Activated T-cell treated with anti-CD3 and anti-CD28 coated beads, Interleukin-2, amount 50 U/mL, for 72 hours (primary cell): ENCODE measurements around the gene HSD11B1. TPM values are rescaled to one million over a fixed set of nuclear protein-coding genes. Genes with fewer than 3 reads are reported as not detected.
A peak's percentile ranks its signal among the peaks of the same experiment; 100 is the strongest.

ENCODE experiments used
- ATAC-seq, 2 donors: fragments of 150-1000 bp; cut with Tn5 transposase; replicated peaks in 1 of 2; 2 replicates each; pipeline ENCODE4 v1.10.0; 2021; ENCODE audit warnings: moderate library complexity in 2 of 2, mild to moderate bottlenecking in 1 of 2
- DNase-seq, 2 donors: peaks; one replicate each; pipeline ENCODE4 v3.0.0; 2021 to 2022; ENCODE audit warnings: mixed read lengths in 1 of 2
- H3K27ac Mint-ChIP-seq: one replicate; pipeline ENCODE4 v1.8.0; 2022; ENCODE audit warnings: mild to moderate bottlenecking, moderate library complexity, mixed read lengths
- H3K27me3 Mint-ChIP-seq: one replicate; pipeline ENCODE4 v1.8.0; 2022; ENCODE audit warnings: low read depth, mixed read lengths
- H3K36me3 Mint-ChIP-seq, 2 donors: one replicate each; pipeline ENCODE4 v1.8.0; 2022; ENCODE audit warnings: mixed read lengths in 2 of 2, mild to moderate bottlenecking in 1 of 2; ENCODE audit not compliant: insufficient read depth in 2 of 2
- H3K4me1 Mint-ChIP-seq: one replicate; pipeline ENCODE4 v1.8.0; 2022; ENCODE audit warnings: low read depth, mixed read lengths
- H3K4me3 Mint-ChIP-seq, 2 donors: one replicate each; pipeline ENCODE4 v1.8.0; 2022; ENCODE audit warnings: mild to moderate bottlenecking in 2 of 2, mixed read lengths in 2 of 2, moderate library complexity in 2 of 2
- H3K9me3 Mint-ChIP-seq, 2 donors: one replicate each; pipeline ENCODE4 v1.8.0; 2022; ENCODE audit warnings: mixed read lengths in 2 of 2
- total RNA-seq, 2 donors: library from RNA; stranded (reverse); gene quantifications; one replicate each; pipeline ENCODE4 v1.2.3, GENCODE V29; 2022

Gene HSD11B1
- 1 to 10 TPM; 2.1 to 3.1 TPM for total RNA-seq

GRCh38 chr1:209704584-209704983 lies at the start of gene HSD11B1:
Gene HSD11B1, plus strand, starts transcription at chr1:209704846. Its CDS starts 97 bp downstream, at chr1:209704943.
- no peak for DNase-seq
- H3K36me3 Mint-ChIP-seq: peaks cover 0 to 2% of the 10 kb centered on the region in 2 donors
- H3K27me3 Mint-ChIP-seq: no peaks in the 10 kb centered on the region
- no peaks in the 10 kb centered on the region for H3K9me3 Mint-ChIP-seq
- H3K27ac Mint-ChIP-seq: peak within 1 kb of the TSS; percentile 82
- peaks cover 55% of the 10 kb centered on the region for H3K4me1 Mint-ChIP-seq
- H3K4me3 Mint-ChIP-seq: peak within 1 kb of the TSS; percentile 63 to 65
- ATAC-seq: no peak

GRCh38 chr1:209655411-209656231 lies 49.0 kb upstream of the HSD11B1 start:
- Mint-ChIP-seq H3K36me3 (no peaks in the 10 kb centered on the region), H3K4me1 (peaks cover 69% of the 10 kb centered on the region), H3K27ac (no peak overlapping the region)

GRCh38 chr1:209657140-209657879 lies 47.3 kb upstream of the HSD11B1 start:
- peak; percentile 17 to 60 for ATAC-seq
- H3K4me1 Mint-ChIP-seq: peaks cover 57% of the 10 kb centered on the region
- no peak overlapping the region for H3K4me3 Mint-ChIP-seq
- DNase-seq: peak in 1 of 2 donors; percentile 33
- no peaks in the 10 kb centered on the region for H3K36me3 Mint-ChIP-seq
- H3K9me3 Mint-ChIP-seq: no peaks in the 10 kb centered on the region
- H3K27me3 Mint-ChIP-seq: peaks cover 12% of the 10 kb centered on the region
- no peak overlapping the region for H3K27ac Mint-ChIP-seq

More at GRCh38 chr1:209655411-209656231, 49.0 kb upstream of the HSD11B1 start:
- Mint-ChIP-seq H3K9me3 (no peaks in the 10 kb centered on the region), H3K4me3 (no peak overlapping the region), H3K27me3 (peaks cover 12% of the 10 kb centered on the region)
- DNase-seq (no peak), ATAC-seq (no peak)

GRCh38 chr1:209657918-209658317 lies 46.7 kb upstream of the HSD11B1 start:
- no peak for DNase-seq
- Mint-ChIP-seq H3K36me3 (no peaks in the 10 kb centered on the region), H3K4me3 (no peak overlapping the region), H3K27ac (no peak overlapping the region), H3K4me1 (peaks cover 50% of the 10 kb centered on the region), H3K9me3 (no peaks in the 10 kb centered on the region), H3K27me3 (peaks cover 12% of the 10 kb centered on the region)
- ATAC-seq: no peak

- Mint-ChIP-seq H3K4me1 (peaks cover 32% of the 10 kb centered on the region), H3K36me3 (no peaks in the 10 kb centered on the region), H3K9me3 (no peaks in the 10 kb centered on the region), H3K4me3 (peak overlapping the region; percentile 56 to 68), H3K27ac (peak overlapping the region; percentile 84), H3K27me3 (peaks cover 6% of the 10 kb centered on the region)
- ATAC-seq (peak; percentile 83 to 91), DNase-seq (peak in 1 of 2 donors; percentile 23)
Measured at GRCh38 chr1:209659909-209660308, 44.7 kb upstream of the HSD11B1 start.

- H3K4me3 Mint-ChIP-seq: no peak overlapping the region
- H3K4me1 Mint-ChIP-seq: peaks cover 32% of the 10 kb centered on the region
- ATAC-seq (no peak), DNase-seq (no peak)
- H3K9me3 Mint-ChIP-seq: peaks cover 0 to 2% of the 10 kb centered on the region in 2 donors
- H3K27ac Mint-ChIP-seq: no peak overlapping the region
- H3K36me3 Mint-ChIP-seq: no peaks in the 10 kb centered on the region
- peaks cover 6% of the 10 kb centered on the region for H3K27me3 Mint-ChIP-seq
Measured at GRCh38 chr1:209661071-209661470, 43.6 kb upstream of the HSD11B1 start.

- Mint-ChIP-seq H3K27me3 (peaks cover 6% of the 10 kb centered on the region), H3K27ac (no peak overlapping the region), H3K9me3 (peaks cover 0 to 2% of the 10 kb centered on the region in 2 donors), H3K4me3 (no peak overlapping the region), H3K4me1 (peaks cover 26% of the 10 kb centered on the region), H3K36me3 (no peaks in the 10 kb centered on the region)
- ATAC-seq: no peak
- no peak for DNase-seq
Measured at GRCh38 chr1:209662879-209663327, 41.7 kb upstream of the HSD11B1 start.

- no peak overlapping the region for H3K4me3 Mint-ChIP-seq
- H3K27ac Mint-ChIP-seq: no peak overlapping the region
- H3K27me3 Mint-ChIP-seq: no peaks in the 10 kb centered on the region
- H3K9me3 Mint-ChIP-seq: peaks cover 3 to 6% of the 10 kb centered on the region in 2 donors
- H3K36me3 Mint-ChIP-seq: peaks cover 3 to 4% of the 10 kb centered on the region in 2 donors
- peaks cover 19% of the 10 kb centered on the region for H3K4me1 Mint-ChIP-seq
- DNase-seq (no peak), ATAC-seq (no peak)
Measured at GRCh38 chr1:209667103-209667502, 37.5 kb upstream of the HSD11B1 start.

- H3K27ac Mint-ChIP-seq: no peak overlapping the region
- H3K4me3 Mint-ChIP-seq: no peak overlapping the region
- peaks cover 3 to 6% of the 10 kb centered on the region in 2 donors for H3K9me3 Mint-ChIP-seq
- DNase-seq (no peak), ATAC-seq (peak in 1 of 2 donors; percentile 42)
- peaks cover 23% of the 10 kb centered on the region for H3K4me1 Mint-ChIP-seq
- H3K27me3 Mint-ChIP-seq: no peaks in the 10 kb centered on the region
- H3K36me3 Mint-ChIP-seq: peaks cover 3 to 4% of the 10 kb centered on the region in 2 donors
Measured at GRCh38 chr1:209667708-209668107, 36.9 kb upstream of the HSD11B1 start.

GRCh38 chr1:209670441-209671082 lies 34.1 kb upstream of the HSD11B1 start:
- peaks cover 52% of the 10 kb centered on the region for H3K4me1 Mint-ChIP-seq
- no peak overlapping the region for H3K27ac Mint-ChIP-seq
- no peak for ATAC-seq
- no peak for DNase-seq
- H3K36me3 Mint-ChIP-seq: peaks cover 3 to 6% of the 10 kb centered on the region in 2 donors
- peaks cover 3 to 4% of the 10 kb centered on the region in 2 donors for H3K9me3 Mint-ChIP-seq
- peaks cover 15% of the 10 kb centered on the region for H3K27me3 Mint-ChIP-seq
- peak overlapping the region in 1 of 2 donors; percentile 19 for H3K4me3 Mint-ChIP-seq

GRCh38 chr1:209672705-209673630 lies 31.7 kb upstream of the HSD11B1 start:
- peaks cover 8 to 12% of the 10 kb centered on the region in 2 donors for H3K36me3 Mint-ChIP-seq
- H3K27me3 Mint-ChIP-seq: peaks cover 39% of the 10 kb centered on the region
- DNase-seq: peak; percentile 65 to 69
- H3K4me1 Mint-ChIP-seq: peaks cover 63% of the 10 kb centered on the region
- peaks cover 3 to 4% of the 10 kb centered on the region in 2 donors for H3K9me3 Mint-ChIP-seq
- ATAC-seq: peak; percentile 84
- peak overlapping the region; percentile 80 to 83 for H3K4me3 Mint-ChIP-seq
- peak overlapping the region; percentile 83 for H3K27ac Mint-ChIP-seq
